Measurements from ENCODE around the gene SWSAP1. TPM values are rescaled to one million over a fixed set of nuclear protein-coding genes. Genes with fewer than 3 reads are reported as not detected.

SWSAP1 gene
- total RNA-seq, 1 experiment from 2014 or later = 3.0 TPM

- TF ChIP-seq, protein P1, sequence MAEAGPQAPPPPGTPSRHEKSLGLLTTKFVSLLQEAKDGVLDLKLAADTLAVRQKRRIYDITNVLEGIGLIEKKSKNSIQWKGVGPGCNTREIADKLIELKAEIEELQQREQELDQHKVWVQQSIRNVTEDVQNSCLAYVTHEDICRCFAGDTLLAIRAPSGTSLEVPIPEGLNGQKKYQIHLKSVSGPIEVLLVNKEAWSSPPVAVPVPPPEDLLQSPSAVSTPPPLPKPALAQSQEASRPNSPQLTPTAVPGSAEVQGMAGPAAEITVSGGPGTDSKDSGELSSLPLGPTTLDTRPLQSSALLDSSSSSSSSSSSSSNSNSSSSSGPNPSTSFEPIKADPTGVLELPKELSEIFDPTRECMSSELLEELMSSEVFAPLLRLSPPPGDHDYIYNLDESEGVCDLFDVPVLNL (CRISPR knock-in tag; IDR thresholded peaks at IDR 0.05; ENCODE audit: borderline replicate concordance, low read depth) = no peak
- TF ChIP-seq NFYB (CRISPR knock-in tag; conservative IDR thresholded peaks at IDR 0.05; ENCODE audit: low read depth) (no peak), FOXK1 (CRISPR knock-in tag; IDR thresholded peaks at IDR 0.05) (no peak), SMAD4 (CRISPR knock-in tag; IDR thresholded peaks at IDR 0.05) (no peak), ZNF138 (CRISPR knock-in tag; conservative IDR thresholded peaks at IDR 0.05) (peak; percentile 73; the same call in 1 of the 2 replicates), ATF3 (CRISPR knock-in tag; conservative IDR thresholded peaks at IDR 0.05) (no peak), TEAD1 (CRISPR knock-in tag; IDR thresholded peaks at IDR 0.05) (no peak), IRF2 (CRISPR knock-in tag; IDR thresholded peaks at IDR 0.05; ENCODE audit: borderline replicate concordance, low read depth) (no peak), E2F5 (CRISPR knock-in tag; IDR thresholded peaks at IDR 0.05) (peak; percentile 67; the same call in 1 of the 2 replicates), MYBL2 (CRISPR knock-in tag; IDR thresholded peaks at IDR 0.05) (no peak), ZNF219 (CRISPR knock-in tag; IDR thresholded peaks at IDR 0.05; ENCODE audit: borderline replicate concordance) (no peak), ZMAT4 (CRISPR knock-in tag; IDR thresholded peaks at IDR 0.05) (no peak), ZNF423 (CRISPR knock-in tag; IDR thresholded peaks at IDR 0.05) (no peak), ETV6 (CRISPR knock-in tag; IDR thresholded peaks at IDR 0.05) (no peak), ZNF425 (CRISPR knock-in tag; conservative IDR thresholded peaks at IDR 0.05) (no peak), ZNF121 (CRISPR knock-in tag; IDR thresholded peaks at IDR 0.05) (no peak), NR3C1 (CRISPR knock-in tag; conservative IDR thresholded peaks at IDR 0.05; ENCODE audit: low read depth) (no peak), ZNF232 (CRISPR knock-in tag; IDR thresholded peaks at IDR 0.05) (no peak), GABPB1 (CRISPR knock-in tag; IDR thresholded peaks at IDR 0.05) (no peak), MXD4 (CRISPR knock-in tag; IDR thresholded peaks at IDR 0.05; ENCODE audit: borderline replicate concordance) (no peak), ZNF396 (CRISPR knock-in tag; IDR thresholded peaks at IDR 0.05; ENCODE audit: borderline replicate concordance) (no peak)
- TF ChIP-seq, protein P2, sequence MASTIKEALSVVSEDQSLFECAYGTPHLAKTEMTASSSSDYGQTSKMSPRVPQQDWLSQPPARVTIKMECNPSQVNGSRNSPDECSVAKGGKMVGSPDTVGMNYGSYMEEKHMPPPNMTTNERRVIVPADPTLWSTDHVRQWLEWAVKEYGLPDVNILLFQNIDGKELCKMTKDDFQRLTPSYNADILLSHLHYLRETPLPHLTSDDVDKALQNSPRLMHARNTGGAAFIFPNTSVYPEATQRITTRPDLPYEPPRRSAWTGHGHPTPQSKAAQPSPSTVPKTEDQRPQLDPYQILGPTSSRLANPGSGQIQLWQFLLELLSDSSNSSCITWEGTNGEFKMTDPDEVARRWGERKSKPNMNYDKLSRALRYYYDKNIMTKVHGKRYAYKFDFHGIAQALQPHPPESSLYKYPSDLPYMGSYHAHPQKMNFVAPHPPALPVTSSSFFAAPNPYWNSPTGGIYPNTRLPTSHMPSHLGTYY (CRISPR knock-in tag; IDR thresholded peaks at IDR 0.05) = no peak
- TF ChIP-seq, protein P3, sequence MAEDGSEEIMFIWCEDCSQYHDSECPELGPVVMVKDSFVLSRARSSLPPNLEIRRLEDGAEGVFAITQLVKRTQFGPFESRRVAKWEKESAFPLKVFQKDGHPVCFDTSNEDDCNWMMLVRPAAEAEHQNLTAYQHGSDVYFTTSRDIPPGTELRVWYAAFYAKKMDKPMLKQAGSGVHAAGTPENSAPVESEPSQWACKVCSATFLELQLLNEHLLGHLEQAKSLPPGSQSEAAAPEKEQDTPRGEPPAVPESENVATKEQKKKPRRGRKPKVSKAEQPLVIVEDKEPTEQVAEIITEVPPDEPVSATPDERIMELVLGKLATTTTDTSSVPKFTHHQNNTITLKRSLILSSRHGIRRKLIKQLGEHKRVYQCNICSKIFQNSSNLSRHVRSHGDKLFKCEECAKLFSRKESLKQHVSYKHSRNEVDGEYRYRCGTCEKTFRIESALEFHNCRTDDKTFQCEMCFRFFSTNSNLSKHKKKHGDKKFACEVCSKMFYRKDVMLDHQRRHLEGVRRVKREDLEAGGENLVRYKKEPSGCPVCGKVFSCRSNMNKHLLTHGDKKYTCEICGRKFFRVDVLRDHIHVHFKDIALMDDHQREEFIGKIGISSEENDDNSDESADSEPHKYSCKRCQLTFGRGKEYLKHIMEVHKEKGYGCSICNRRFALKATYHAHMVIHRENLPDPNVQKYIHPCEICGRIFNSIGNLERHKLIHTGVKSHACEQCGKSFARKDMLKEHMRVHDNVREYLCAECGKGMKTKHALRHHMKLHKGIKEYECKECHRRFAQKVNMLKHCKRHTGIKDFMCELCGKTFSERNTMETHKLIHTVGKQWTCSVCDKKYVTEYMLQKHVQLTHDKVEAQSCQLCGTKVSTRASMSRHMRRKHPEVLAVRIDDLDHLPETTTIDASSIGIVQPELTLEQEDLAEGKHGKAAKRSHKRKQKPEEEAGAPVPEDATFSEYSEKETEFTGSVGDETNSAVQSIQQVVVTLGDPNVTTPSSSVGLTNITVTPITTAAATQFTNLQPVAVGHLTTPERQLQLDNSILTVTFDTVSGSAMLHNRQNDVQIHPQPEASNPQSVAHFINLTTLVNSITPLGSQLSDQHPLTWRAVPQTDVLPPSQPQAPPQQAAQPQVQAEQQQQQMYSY (CRISPR knock-in tag; IDR thresholded peaks at IDR 0.05) = no peak
- TF ChIP-seq, protein P4, sequence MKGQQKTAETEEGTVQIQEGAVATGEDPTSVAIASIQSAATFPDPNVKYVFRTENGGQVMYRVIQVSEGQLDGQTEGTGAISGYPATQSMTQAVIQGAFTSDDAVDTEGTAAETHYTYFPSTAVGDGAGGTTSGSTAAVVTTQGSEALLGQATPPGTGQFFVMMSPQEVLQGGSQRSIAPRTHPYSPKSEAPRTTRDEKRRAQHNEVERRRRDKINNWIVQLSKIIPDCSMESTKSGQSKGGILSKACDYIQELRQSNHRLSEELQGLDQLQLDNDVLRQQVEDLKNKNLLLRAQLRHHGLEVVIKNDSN (CRISPR knock-in tag; IDR thresholded peaks at IDR 0.05) = 0 out of 2 replicates have a peak, but pooled peaks have one; percentile 20
- TF ChIP-seq, protein P5, sequence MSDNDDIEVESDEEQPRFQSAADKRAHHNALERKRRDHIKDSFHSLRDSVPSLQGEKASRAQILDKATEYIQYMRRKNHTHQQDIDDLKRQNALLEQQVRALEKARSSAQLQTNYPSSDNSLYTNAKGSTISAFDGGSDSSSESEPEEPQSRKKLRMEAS (CRISPR knock-in tag; IDR thresholded peaks at IDR 0.05) = peak; percentile 54
These were observed 47.1 kb downstream of the SWSAP1 start (continued) for GRCh38 chr19:11421371-11422098.

All from WTC11 (cell line).